A549 (cell line): Measurements from ENCODE around the gene IRX5.
A peak's percentile ranks its signal among the peaks of the same experiment; 100 is the strongest.

Experiments
- CEBPB ChIP-seq, 2 experiments: fragments of >200 bp in 1 of 2; sonication (Bioruptor Twin) in 1 of 2; formaldehyde crosslinking in 1 of 2; IDR thresholded peaks; 2 replicates each; pipeline ENCODE4 v1.6.1; 2012 to 2016
- JUN ChIP-seq, 2 experiments: fragments of >200 bp; sonication (Bioruptor Twin); formaldehyde crosslinking; IDR thresholded peaks; 2 replicates in 1 of 2; 3 replicates in 1 of 2; pipeline ENCODE4 v1.6.1; 2016 to 2017
- POLR2AphosphoS2 ChIP-seq: conservative IDR thresholded peaks from 2 replicates; pipeline ENCODE4 v1.6.1; 2012; ENCODE audit warnings: low read length, improper control_type of control experiment, inconsistent platforms
- TF ChIP-seq, protein P1 (sequence below): IDR thresholded peaks from 2 replicates; pipeline ENCODE4 v1.6.1; 2012
- TF ChIP-seq, protein P2 (sequence below): fragments of >200 bp; sonication (Bioruptor Twin); formaldehyde crosslinking; IDR thresholded peaks from 3 replicates; pipeline ENCODE4 v1.5.1; 2016

DNA sequence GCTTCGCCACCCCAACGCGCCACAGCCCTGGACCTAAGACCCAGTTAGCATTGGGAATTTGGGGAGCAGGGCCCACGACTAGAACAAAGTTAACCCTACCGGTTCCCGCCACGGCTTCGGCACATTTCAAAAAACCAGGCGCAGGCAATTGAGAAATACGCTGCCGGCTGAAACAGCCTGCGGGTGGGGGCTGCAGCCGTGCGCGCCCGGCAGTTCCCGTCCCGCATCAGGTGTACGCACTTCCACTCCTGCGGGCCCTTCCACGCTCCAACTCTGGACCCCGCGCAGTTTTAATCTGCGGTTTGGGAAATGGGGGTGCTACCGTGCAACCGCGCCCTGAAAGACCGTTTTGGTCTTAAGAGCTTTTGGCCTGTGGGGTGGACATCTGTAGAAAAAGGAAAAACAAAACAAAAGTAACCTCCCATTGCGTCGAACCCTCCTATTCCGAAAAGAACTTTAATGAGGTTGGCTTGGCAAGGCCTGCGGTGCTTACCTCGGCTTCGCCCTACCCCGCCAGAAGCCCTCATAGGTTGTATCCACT lies 7.1 kb downstream of the IRX5 start:
- TF ChIP-seq, protein P1, sequence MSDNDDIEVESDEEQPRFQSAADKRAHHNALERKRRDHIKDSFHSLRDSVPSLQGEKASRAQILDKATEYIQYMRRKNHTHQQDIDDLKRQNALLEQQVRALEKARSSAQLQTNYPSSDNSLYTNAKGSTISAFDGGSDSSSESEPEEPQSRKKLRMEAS: no peak
- TF ChIP-seq JUN (IDR thresholded peaks at IDR 0.05) (no peak), CEBPB (IDR thresholded peaks at IDR 0.05) (no peak), POLR2AphosphoS2 (no peak)
- TF ChIP-seq, protein P2, sequence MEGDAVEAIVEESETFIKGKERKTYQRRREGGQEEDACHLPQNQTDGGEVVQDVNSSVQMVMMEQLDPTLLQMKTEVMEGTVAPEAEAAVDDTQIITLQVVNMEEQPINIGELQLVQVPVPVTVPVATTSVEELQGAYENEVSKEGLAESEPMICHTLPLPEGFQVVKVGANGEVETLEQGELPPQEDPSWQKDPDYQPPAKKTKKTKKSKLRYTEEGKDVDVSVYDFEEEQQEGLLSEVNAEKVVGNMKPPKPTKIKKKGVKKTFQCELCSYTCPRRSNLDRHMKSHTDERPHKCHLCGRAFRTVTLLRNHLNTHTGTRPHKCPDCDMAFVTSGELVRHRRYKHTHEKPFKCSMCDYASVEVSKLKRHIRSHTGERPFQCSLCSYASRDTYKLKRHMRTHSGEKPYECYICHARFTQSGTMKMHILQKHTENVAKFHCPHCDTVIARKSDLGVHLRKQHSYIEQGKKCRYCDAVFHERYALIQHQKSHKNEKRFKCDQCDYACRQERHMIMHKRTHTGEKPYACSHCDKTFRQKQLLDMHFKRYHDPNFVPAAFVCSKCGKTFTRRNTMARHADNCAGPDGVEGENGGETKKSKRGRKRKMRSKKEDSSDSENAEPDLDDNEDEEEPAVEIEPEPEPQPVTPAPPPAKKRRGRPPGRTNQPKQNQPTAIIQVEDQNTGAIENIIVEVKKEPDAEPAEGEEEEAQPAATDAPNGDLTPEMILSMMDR: peak; percentile 11; the same call in 2 of the 3 replicates
